Suppressor macrophage treated with lipopolysaccharide for 4 hours (primary cell): Measurements from ENCODE around the gene HOXD8.

ENCODE experiments used
- DNase-seq: peaks from one replicate; pipeline ENCODE4 v3.0.0-alpha.2; 2020

HOXD8 gene

GRCh38 chr2:176117162-176117822 lies 12.2 kb upstream of the HOXD8 start:
- no peak for DNase-seq

- DNase-seq: no peak
These were observed 11.6 kb upstream of the HOXD8 start for GRCh38 chr2:176117823-176118371.

GRCh38 chr2:176118601-176119339 lies 10.7 kb upstream of the HOXD8 start:
- peak; percentile 35 for DNase-seq

GRCh38 chr2:176120364-176121189 lies 8.9 kb upstream of the HOXD8 start:
- no peak for DNase-seq

GRCh38 chr2:176121190-176122051 lies 8.1 kb upstream of the HOXD8 start:
- DNase-seq: no peak

- DNase-seq: no peak
These were observed 7.3 kb upstream of the HOXD8 start for GRCh38 chr2:176122052-176122682.

GRCh38 chr2:176122683-176123410 lies 6.7 kb upstream of the HOXD8 start, which contains the start of gene HOXD9:
Gene HOXD9 (plus strand): TSS chr2:176122719. CDS start chr2:176122769, 50 bp downstream.
- DNase-seq: no peak

GRCh38 chr2:176123411-176124109 lies 5.9 kb upstream of the HOXD8 start:
- no peak for DNase-seq

- DNase-seq: no peak
These were observed 5.2 kb upstream of the HOXD8 start for GRCh38 chr2:176124110-176124946.

- no peak for DNase-seq
These were observed 4.3 kb upstream of the HOXD8 start for GRCh38 chr2:176124947-176125771.

- DNase-seq: no peak
These were observed 3.8 kb upstream of the HOXD8 start for GRCh38 chr2:176125772-176126054.

GRCh38 chr2:176126929-176127773 lies 2.4 kb upstream of the HOXD8 start:
- DNase-seq: peak; percentile 81

- no peak for DNase-seq
These were observed 1.8 kb upstream of the HOXD8 start for GRCh38 chr2:176127774-176128072.

GRCh38 chr2:176128172-176128981 lies 1.1 kb upstream of the HOXD8 start:
- no peak for DNase-seq

- DNase-seq: no peak
These were observed 275 bp downstream of the HOXD8 start for GRCh38 chr2:176129813-176130146.

- peak; percentile 18 for DNase-seq
These were observed 847 bp downstream of the HOXD8 start for GRCh38 chr2:176130147-176130956.
